NCI-H345 treated with DMSO at 0.1 percent for 48 hours (cell line): ENCODE measurements around the gene LSM10.
A peak's percentile ranks its signal among the peaks of the same experiment; 100 is the strongest.

ENCODE experiments used
- DNase-seq: peaks from one replicate; lab custom pipeline; 2025; ENCODE audit not compliant: unreplicated experiment; lab: John Stamatoyannopoulos, UW

The LSM10 gene

DNA sequence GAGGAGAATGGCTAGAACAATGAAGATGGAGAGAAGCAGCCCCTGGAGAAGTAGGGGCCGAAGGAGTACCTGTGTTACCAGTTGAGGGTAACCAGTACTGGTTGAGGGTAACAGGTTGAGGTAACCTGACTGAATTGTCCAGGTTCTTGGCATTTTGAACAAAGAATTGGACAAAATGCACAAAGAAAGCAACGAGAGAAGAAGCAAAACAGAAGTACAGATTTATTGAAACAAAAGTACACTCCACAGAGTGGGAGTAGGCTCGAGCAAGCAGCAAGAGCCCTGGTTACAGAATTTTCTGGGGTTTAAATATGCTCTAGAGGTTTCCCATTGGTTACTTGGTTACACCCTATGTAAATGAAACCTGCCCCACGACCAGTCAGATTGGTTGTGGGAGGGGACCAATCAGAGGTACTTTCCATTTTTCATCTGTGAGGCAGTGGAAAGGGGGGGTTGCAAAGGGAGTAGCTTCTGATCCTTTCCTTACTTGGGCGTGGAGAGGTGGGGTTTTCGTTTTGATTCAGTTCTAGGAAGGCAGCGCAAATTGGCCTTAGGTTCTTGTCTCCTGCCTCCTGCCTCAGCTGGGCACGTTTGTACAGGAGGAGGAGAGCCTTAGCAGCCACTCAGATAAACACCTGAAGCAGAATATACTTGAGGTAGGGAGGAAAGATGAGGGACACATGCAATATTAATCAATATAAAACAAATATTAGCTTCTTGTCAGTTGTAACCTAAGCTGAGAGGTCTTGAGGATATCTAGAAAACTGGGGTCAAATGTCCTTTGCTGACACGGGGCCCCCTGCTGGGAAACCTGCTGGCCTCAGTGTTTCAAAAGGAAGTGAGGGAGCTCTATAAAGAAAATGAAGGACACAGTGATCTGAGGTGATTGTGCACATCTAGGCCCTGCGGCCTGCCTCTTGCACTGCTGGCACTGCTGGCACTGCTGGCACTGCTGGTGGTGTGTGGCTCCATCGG is 14.3 kb upstream of the LSM10 start:
- DNase-seq: no peak

DNA sequence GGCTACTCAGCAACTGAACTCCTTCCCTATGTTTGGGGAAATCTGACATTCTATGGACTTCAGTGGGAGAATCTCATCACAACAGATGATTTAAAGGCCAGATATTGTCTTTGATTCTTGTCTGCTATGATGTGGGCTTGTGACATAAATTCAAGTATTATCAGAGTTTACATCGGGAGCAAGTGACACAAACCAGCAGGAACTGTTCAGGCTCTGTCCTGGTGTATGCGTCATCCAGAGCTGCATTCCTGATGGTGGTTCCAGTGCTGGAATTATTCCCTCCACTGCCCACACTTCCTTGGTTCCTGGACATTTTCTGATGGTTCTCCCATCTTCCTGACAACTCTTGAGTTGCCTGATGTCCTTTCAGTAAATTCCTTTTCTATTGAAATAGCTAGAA is 10.8 kb upstream of the LSM10 start:
- DNase-seq: no peak

DNA sequence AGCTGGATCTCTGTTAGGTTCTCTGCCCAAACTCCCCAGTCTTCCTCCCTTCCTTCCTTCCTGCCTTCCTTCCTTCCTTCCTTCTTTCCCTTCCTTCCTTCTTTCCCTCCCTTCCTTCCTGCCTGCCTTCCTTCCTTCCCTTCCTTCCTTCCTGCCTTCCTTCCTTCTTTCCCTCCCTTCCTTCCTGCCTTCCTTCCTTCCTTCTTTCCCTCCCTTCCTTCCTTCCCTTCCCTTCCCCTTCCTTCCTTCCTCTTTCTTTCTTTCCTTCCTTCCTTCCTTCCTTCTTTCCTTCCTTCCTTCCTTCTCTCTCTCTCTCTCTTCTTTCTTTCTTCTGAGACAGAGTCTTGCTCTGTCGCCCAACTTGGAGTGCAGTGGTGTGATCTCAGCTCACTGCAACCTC is 8.7 kb upstream of the LSM10 start:
- no peak for DNase-seq

DNA sequence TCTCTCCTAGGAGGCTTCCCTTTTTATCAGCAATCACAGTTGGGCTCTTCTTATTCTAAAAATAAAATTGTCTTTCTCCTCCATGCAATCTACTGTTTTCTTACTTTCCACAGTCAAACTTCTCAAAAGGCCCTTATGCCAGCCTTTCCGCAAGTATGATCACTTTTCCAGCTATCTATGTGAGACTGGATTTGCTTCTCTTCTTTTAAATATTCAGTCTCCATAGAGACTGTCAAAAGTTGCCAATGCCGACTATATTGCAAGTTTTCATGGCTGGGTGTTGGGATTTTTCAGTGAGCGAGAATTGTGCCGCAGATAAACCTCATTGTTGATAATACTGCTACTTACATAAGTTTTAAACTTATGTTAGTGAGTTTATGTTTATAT is 4.8 kb upstream of the LSM10 start:
- DNase-seq: no peak

DNA sequence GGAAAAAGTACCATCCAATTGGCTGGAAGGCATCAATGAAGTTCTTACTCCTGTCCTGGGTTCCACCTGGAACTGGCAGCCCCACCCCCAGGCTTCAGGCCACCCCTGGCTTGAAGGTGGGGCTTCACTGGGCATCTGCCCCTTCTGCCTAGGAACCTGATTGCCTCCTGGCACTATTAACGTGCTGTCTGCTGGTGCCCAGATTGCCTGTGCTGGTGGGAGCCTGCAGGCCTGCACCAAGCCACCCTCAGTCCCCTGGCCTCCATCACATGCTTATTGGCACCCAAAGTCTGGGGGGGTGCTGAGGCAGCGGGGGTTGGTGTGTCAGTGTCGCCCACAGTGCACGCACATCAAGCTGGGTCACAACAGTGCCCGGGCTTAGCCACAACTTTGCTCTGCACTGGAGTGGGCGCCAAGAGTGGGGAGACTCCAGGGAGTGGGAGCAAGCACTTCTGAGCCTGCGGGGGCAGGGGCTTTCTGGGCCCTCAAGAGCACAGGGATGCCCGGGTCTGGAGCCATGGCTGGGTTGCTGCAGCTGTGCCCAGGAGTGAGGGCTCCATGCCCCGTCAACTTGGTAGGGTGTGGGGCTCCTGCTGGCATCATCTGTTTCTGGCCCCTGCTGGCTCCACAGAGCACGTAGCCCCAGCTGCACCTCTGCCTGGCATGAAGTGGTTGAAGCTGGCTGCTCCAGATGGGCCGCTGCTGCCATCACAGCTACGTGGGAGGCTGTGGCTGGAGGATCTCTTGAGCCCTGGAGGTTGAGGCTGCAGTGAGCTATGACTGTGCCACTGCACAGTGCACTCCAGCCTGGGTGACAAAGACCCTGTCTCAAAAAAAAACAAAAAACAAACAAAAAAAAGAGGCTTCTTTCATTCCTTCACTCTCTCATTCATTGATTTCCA is 4.1 kb upstream of the LSM10 start:
- no peak for DNase-seq

GRCh38 chr1:36400825-36401601 is 3.3 kb upstream of the LSM10 start:
- no peak for DNase-seq

GRCh38 chr1:36400514-36400824 is 2.8 kb upstream of the LSM10 start:
- no peak for DNase-seq

DNA sequence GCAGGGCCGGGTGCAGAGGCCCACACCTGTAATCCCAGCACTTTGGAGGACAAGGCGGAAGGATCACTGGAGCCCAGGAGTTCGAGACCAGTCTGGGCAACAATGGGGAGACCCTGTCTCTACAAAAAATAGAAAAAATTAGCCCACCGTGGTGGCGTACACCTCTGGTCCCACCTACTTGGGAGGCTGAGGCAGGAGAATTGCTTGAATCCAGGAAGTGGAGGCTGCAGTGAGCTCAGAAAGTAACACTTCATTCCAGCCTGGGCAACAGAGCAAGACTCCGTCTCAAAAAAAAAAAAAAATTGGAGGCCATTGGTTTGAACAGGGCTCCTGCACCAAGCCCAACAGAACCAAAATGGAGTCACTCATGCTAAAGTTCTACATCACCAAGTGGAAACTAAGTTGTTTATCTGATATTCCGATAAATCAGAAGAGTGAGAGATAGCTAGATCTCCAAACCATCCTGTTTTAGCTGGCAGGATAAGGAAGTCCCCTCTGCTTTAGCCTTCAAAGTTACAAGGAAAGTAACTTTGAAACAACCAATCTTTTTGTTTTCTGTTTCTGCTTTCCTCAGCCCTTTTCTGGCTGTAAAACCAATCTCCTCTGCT is 766 bp upstream of the LSM10 start:
- DNase-seq: no peak

DNA sequence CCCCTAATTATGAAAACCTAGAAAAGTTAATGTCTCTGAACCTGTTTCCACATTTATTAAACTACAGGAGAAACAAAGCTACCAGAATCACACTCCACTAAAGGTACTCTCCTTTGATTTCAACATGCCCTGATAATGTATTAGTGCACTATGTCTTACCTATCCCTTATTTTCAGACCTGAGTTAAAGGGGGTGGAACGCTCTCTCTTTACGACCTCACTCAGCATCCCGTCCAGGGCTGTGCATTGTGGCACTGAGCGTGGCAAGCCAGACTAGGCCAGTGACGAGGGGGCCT is 678 bp downstream of the LSM10 start:
- DNase-seq: no peak

DNA sequence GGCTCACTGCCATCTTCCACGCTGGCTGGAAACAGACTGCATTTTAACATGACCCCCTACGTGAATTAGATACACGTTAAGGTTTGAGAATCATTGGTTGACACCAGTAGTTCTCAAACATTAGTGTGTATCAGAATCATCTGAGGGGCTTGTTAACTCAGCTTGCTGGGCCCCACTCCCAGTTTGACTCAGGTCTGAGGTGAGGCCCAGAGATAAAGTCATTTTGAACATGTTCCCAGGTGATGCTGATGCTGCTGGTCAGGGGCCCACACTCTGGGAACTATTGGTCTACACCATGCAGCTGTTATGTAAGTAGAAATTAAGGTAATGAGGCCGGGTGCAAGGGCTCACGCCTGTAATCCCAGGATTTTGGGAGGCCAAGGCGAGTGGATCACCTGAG is 1.3 kb downstream of the LSM10 start:
- DNase-seq: no peak

GRCh38 chr1:36393686-36394085 is 4.0 kb downstream of the LSM10 start:
- DNase-seq: no peak

DNA sequence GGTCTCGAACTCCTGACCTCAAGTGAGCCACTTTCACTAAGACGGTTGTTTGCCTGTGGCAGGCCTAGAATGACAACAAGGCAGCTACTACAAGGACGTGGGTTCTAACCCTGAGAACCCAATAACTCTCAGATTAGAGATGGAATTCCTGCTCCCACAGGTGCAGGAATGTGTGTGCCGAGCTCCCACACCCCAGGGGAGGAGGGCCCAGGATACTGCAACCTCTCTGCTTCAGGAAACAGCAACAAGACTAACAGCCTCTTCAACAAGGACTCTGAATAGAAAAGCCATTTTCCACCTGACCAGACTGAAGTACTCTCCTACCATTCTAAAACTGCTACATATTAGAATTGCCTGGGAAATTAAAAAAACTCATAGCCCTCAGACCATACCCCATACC is 4.9 kb downstream of the LSM10 start:
- DNase-seq: no peak

DNA sequence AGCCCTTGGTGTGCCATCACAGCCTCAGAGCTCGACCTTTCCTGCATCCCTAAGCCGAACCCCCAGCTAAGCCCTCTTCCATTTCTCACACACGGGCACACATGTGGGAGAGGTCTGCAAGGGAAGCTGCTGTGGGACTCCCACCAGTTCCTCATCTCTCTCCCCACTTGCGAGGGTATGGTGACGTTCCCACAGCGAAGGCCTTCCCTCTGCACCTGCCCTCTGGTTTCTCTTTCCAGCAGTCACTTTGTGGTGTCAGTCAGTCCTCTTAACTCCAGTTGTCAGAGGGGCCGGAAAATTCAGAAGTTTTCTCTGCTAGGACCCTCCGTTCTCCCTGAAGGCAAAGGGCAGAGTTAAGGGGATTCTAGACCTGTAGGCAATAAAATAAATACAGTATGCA is 6.4 kb downstream of the LSM10 start:
- no peak for DNase-seq

- no peak for DNase-seq
These were observed 7.3 kb downstream of the LSM10 start for GRCh38 chr1:36390411-36390810.

DNA sequence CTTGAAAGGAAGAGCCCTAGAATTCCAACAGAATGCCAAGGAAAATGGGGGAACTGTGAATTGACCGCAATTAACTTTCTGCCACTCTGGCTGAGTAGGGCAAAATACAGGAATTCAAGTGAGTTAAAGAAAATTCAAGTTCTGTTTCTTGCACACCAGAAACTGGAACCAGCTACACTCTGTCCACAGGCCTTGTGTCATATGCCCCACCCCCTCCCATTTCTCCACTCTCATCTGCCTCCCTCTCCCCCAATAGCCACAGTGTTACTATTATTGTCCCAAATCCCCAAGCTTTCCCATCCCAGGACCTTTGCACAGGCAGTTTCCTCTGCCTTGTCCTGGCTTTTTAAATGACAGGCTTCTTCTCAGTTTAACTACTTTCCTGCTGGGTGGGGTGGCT is 7.7 kb downstream of the LSM10 start:
- no peak for DNase-seq

DNA sequence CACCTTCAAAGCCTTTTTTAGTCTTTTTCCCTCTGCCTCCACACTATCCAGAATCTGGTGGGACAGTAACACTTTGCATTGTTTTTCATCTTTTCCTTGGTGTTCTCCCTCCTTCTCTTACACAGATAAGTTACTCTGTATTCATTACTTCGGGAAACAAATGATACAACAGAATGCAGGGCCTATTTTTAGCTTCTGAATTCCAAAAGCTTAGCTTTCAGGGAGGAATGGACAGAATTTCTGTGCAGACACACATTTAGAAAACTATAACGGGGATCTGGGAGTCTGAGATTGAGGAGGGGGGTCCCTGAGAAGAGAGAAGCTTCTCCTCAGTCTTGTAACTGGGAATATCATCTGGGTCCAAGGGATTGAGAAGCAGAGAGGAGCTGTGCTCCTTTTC is 8.4 kb downstream of the LSM10 start:
- no peak for DNase-seq

DNA sequence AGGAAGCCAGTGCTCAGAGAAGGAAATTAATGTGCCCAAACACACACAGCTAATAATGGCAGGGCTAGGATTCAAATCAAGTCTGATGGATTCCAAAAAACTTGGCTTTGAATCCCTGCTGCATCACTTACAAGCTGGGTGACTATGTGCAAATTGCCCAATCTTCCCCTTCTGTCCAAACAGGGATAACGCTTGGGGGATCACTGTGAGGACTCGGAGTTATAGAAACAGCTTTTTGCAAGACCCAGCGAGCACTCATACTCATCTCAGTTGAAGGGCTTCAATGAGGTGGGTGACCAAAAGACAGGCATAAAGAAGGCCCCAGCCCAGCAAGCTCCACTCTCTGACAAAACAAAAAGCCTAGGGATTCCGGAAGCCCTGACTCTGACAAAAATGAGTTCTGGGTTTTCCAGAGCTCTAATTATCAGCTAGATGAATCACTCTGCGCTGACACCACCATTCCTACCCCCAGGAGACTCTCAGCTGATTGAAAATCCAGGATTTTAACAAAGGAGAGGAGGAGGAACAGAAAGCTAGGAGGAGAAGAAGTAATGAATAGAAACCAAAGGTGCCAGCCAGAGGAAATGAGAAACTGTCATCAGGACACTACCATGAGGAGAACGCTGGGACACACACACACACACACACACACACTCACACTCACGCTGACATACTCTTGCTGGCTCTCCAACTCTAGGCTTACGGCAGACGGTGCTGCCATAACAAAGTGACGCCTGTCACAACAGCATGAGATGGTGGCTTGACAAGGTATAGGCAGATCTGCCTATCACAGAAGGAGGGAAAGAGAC is 10.4 kb downstream of the LSM10 start:
- DNase-seq: no peak

DNA sequence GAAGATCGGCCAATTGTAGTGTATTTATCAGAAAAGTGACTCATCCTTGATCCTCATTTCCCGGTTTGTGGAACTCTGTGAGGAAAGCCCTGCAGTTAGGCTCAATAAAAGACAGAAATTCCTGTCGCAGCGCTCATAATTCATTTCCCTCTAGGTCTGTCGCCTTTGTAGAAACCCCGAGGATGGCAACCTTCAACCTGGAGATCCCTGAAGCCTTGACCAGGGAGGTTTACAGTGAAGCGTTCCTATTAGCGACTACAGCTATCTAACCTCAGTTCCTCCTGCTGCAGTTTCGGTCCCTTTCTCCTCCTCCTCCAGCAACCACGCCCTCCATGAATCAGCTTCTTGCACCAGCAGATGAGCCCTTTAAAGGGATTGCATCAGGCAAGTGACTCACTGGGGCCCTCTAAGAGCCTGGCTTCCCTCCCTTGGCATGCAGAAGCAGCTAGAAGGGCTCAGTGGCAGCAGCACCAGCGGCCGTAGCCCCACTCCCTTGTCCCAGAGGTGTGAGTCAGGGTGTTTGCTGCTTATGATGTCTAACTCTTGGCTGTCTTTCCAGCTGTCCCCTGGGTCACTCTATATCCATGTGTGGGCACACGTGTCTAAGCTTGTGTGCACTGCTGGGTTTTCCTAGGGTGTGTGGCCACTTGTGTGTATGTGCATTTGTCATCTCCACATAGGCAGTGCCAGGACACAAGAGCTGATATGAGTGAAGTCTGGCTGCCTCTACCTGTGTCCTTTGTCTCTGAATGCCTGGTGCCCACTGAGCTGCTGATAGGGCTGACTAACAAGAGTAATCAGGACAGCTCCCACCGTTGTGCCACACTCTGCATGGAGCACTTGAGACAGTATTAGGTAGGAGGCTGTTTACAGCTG is 11.2 kb downstream of the LSM10 start:
- DNase-seq: peak; percentile 60
